K562 (cell line): ENCODE results near the gene ANK3. TPM values are rescaled to one million over a fixed set of nuclear protein-coding genes. Genes with fewer than 3 reads are reported as not detected.

ENCODE experiments used
- ATAC-seq: fragments of 200-7000 bp; cut with Tn5 transposase; 3 replicates; pipeline ENCODE4 v1.9.1; 2020; ENCODE audit warnings: moderate library complexity
- BruUV-seq: library from RNA; stranded (reverse); fragments of 400-500 nt; replicated peaks from 2 replicates; lab custom pipeline; 2021; lab: Mats Ljungman, UMichigan
- CTCF ChIA-PET: fragments of 300-600 bp; formaldehyde crosslinking; extraction: SDS; loops from one replicate; lab custom pipeline; 2021; ENCODE audit warnings: low intra/inter-chr PET ratio; lab: Yijun Ruan, JAX
- POLR2A ChIA-PET: fragments of 300-600, 350-650 bp; sonication (Branson Sonifier 250); formaldehyde crosslinking; extraction: SDS; loops from one replicate; lab custom pipeline; 2021; ENCODE audit warnings: antibody characterized with exemption, inconsistent platforms; lab: Yijun Ruan, JAX
- DNase-seq, 4 experiments: peaks; one replicate each; pipeline versions ENCODE4 v3.0.0 to v3.0.0-alpha.2; 2011 to 2018; ENCODE audit warnings: low spot score in 3 of 4, mixed read lengths in 3 of 4; ENCODE audit errors: extremely low read depth in 1 of 4
- FAIRE-seq: peaks from 2 replicates; lab custom pipeline; 2011; peaks lifted over from hg19 to GRCh38; lab: Jason Lieb, UNC
- H2AFZ ChIP-seq: 2 replicates; pipeline ENCODE4 v1.6.0; 2011; ENCODE audit warnings: low read depth, low read length, control low read depth, inconsistent platforms
- H3K27ac ChIP-seq: fragments of 200-600 bp; 3 replicates; pipeline ENCODE4 v1.8.0; 2011; ENCODE audit warnings: low read depth, mild to moderate bottlenecking, control low read depth, inconsistent platforms, low read length, moderate library complexity, mixed read lengths; ENCODE audit errors: extremely low read depth
- H3K27me3 ChIP-seq, 2 experiments: fragments of 300-600 bp in 1 of 2; 2 replicates in 1 of 2; 3 replicates in 1 of 2; pipeline versions ENCODE4 v1.6.0 to v1.8.0; 2011; ENCODE audit warnings: inconsistent platforms in 2 of 2, low read length in 2 of 2, mild to moderate bottlenecking in 1 of 2, mixed read lengths in 1 of 2, moderate library complexity in 1 of 2; ENCODE audit not compliant: control insufficient read depth in 2 of 2, insufficient read depth in 2 of 2
- H3K36me3 ChIP-seq: fragments of 300-600 bp; 3 replicates; pipeline ENCODE4 v1.8.0; 2011; ENCODE audit warnings: mild to moderate bottlenecking, low read length, inconsistent platforms; ENCODE audit not compliant: control insufficient read depth, insufficient read depth
- H3K4me1 ChIP-seq, 2 experiments: fragments of 200-600 bp in 1 of 2; replicated peaks in 1 of 2; 2 replicates in 1 of 2; 3 replicates in 1 of 2; pipeline versions ENCODE4 v1.5.1 to v1.8.0; 2011; ENCODE audit warnings: inconsistent platforms in 2 of 2, low read length in 2 of 2, mild to moderate bottlenecking in 1 of 2, mixed read lengths in 1 of 2, moderate library complexity in 1 of 2; ENCODE audit not compliant: control insufficient read depth in 2 of 2, insufficient read depth in 2 of 2
- H3K4me2 ChIP-seq: 2 replicates; pipeline ENCODE4 v1.6.1; 2011; ENCODE audit warnings: low read length, control low read depth, inconsistent platforms, mixed read lengths; ENCODE audit not compliant: insufficient read depth
- H3K4me3 ChIP-seq: fragments of 200-600 bp; sonication (generic), shearing (Covaris generic); 2 replicates; pipeline ENCODE4 v1.5.1; 2016; ENCODE audit warnings: control low read depth, inconsistent platforms
- H3K79me2 ChIP-seq: fragments of 200-600 bp; 3 replicates; pipeline ENCODE4 v1.8.0; 2011; ENCODE audit warnings: low read length, inconsistent platforms; ENCODE audit not compliant: control insufficient read depth, insufficient read depth
- H3K9ac ChIP-seq, 2 experiments: 2 replicates each; pipeline versions ENCODE4 v1.6.0 to v1.6.1; 2011; ENCODE audit warnings: low read depth in 2 of 2, low read length in 2 of 2, control low read depth in 1 of 2, inconsistent platforms in 1 of 2, mild to moderate bottlenecking in 1 of 2, mixed read lengths in 1 of 2; ENCODE audit not compliant: insufficient read depth in 1 of 2
- H3K9me1 ChIP-seq: one replicate; pipeline ENCODE4 v1.6.0; 2011; ENCODE audit warnings: inconsistent platforms, mild to moderate bottlenecking, low read length, moderate library complexity; ENCODE audit not compliant: control insufficient read depth, insufficient read depth
- H3K9me3 ChIP-seq: replicated peaks from 2 replicates; pipeline ENCODE4 v1.5.1; 2011; ENCODE audit warnings: low read depth, low read length, inconsistent platforms; ENCODE audit not compliant: control insufficient read depth, insufficient read depth
- H4K20me1 ChIP-seq: replicated peaks from 2 replicates; pipeline ENCODE4 v1.6.1; 2011; ENCODE audit warnings: low read length, inconsistent platforms, mixed read lengths; ENCODE audit not compliant: control insufficient read depth, insufficient read depth
- BHLHE40 ChIP-seq: IDR thresholded peaks from 2 replicates; pipeline ENCODE4 v1.6.1; 2011; ENCODE audit warnings: low read length, improper control_type of control experiment
- EWSR1 ChIP-seq: fragments of 450-650 bp; IDR thresholded peaks from 2 replicates; pipeline ENCODE4 v1.6.1; 2018; ENCODE audit warnings: borderline replicate concordance, mild to moderate bottlenecking, low read depth, moderate library complexity; ENCODE audit not compliant: partially characterized antibody
- MAZ ChIP-seq, 2 experiments: fragments of 450-650 bp in 1 of 2; sonication (generic) in 1 of 2; formaldehyde crosslinking; IDR thresholded peaks in 1 of 2; conservative IDR thresholded peaks in 1 of 2; 2 replicates each; pipeline versions ENCODE4 v1.4.0 to v1.5.0; 2020; ENCODE audit warnings: mild to moderate bottlenecking in 1 of 2, missing genetic modification reagents in 1 of 2
- ZNF324 ChIP-seq: fragments of 250-450 bp; sonication (Bioruptor Pico); IDR thresholded peaks from 2 replicates; pipeline ENCODE4 v1.4.0; 2020; ENCODE audit warnings: mild to moderate bottlenecking
- ZNF408 ChIP-seq: fragments of 250-450 bp; sonication (Bioruptor Pico); IDR thresholded peaks from 2 replicates; pipeline ENCODE4 v1.4.0; 2020; ENCODE audit warnings: low read depth, mild to moderate bottlenecking, moderate library complexity
- WGBS: fragments of 100-300 bp; shearing (Covaris generic); methylation state at CpG from one replicate; pipeline ENCODE4 v1.1.6; 2016; ENCODE audit warnings: low coverage, mixed read lengths; ENCODE audit not compliant: insufficient coverage; ENCODE audit errors: missing lambda C conversion rate; 5-methylcytosine and 5-hydroxymethylcytosine counted together
- in situ Hi-C: fragments of 300-500 bp; cut with MboI; formaldehyde crosslinking; loops from 4 replicates; pipeline ENCODE4 v1.15.0; 2018; ENCODE audit warnings: inconsistent platforms, mixed read lengths
- intact Hi-C: fragments of 100-400 bp; cut with micrococcal nuclease; formaldehyde crosslinking; loops from 2 replicates; pipeline ENCODE4 v1.14.2; 2022
- polyA plus RNA-seq, 8 experiments: library from polyadenylated mRNA; depleted of rRNA in 4 of 8; stranded (reverse) in 5 of 8; unstranded in 3 of 8; fragments of >200 nt; fragmentation: Nextera tagmentation in 2 of 8; fragmentation: Illumina TruSeq in 1 of 8; extraction: Ambion mirVana in 2 of 8; extraction: Trizol in 1 of 8; gene quantifications; 2 replicates each; pipeline versions ENCODE4 v1.2.1 to v1.2.3, GENCODE V29; 2011 to 2014; ENCODE audit warnings: inconsistent platforms in 1 of 8, missing spikeins in 1 of 8
- total RNA-seq, 7 experiments: library from RNA; depleted of rRNA in 6 of 7; stranded (reverse); fragments of >200 nt in 6 of 7; fragmentation: Illumina TruSeq in 2 of 7; extraction: Trizol in 2 of 7; gene quantifications; 2 replicates each; pipeline versions ENCODE4 v1.2.1 to v1.2.3, GENCODE V29; 2011 to 2021; ENCODE audit warnings: low replicate concordance in 1 of 7
- TF ChIP-seq, protein P1 (sequence below): fragments of 250-450 bp; sonication (Bioruptor Pico); IDR thresholded peaks from 2 replicates; pipeline ENCODE4 v1.5.0; 2021

ANK3 gene
- total and polyA plus RNA-seq, 9 of the 15 experiments (the other 6 are each of a cell fraction or from before 2014, with no cell fraction given): 10.0 to 32.3 (median 17.9) TPM

DNA sequence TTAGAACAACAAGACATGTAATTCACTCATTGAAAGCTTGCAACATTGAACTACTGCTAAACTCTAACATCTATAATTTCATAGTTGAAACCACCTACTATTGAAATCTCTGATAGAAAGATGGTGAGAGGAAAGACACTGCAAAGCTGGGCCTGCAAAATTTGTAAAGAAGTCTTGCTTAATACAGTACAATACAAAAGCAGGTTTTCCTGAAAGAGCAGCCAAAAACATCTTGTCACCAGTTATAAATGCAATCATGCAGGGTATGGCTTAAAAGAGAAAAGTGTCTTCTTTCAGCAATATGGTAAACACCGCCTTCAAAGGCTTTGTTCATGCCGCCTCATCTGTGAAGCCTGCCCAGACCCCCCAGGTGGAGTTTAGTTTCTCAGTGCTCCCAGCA is 109.2 kb downstream of the ANK3 start:
- no peak overlapping the region for H2AFZ ChIP-seq
- no peaks in the 10 kb centered on the region for H3K9me1 ChIP-seq
- H3K4me3 ChIP-seq: no peak overlapping the region
- intact Hi-C loops: no loop called here
- DNase-seq (no peak), FAIRE-seq (no peak), ATAC-seq (no peak)
- 0 out of 3 replicates have a peak, but pooled peaks cover 4% of the 10 kb centered on the region for H3K79me2 ChIP-seq
- H3K9me3 ChIP-seq: no peaks in the 10 kb centered on the region
- BruUV-seq: no TSS peak
- no peaks in the 10 kb centered on the region for H3K27me3 ChIP-seq
- peaks cover 0 to 38% of the 10 kb centered on the region in 2 experiments; a peak in 3 of 5 replicates for H3K4me1 ChIP-seq
- no peaks in the 10 kb centered on the region for H3K36me3 ChIP-seq
- CTCF ChIA-PET: no interaction called here
- H3K4me2 ChIP-seq: no peak overlapping the region
- in situ Hi-C loops: no loop called here
- H3K9ac ChIP-seq: no peak overlapping the region
- 96% methylated on average over 2 of the region's 2 CpGs for WGBS
- POLR2A ChIA-PET: no interaction called here
- no peak for TF ChIP-seq ZNF324 (CRISPR knock-in tag)
- no peak for TF ChIP-seq MAZ (CRISPR knock-in tag; conservative IDR thresholded peaks at IDR 0.05 in 1 of 2, IDR thresholded peaks at IDR 0.05 in 1 of 2)
- TF ChIP-seq, protein P1, sequence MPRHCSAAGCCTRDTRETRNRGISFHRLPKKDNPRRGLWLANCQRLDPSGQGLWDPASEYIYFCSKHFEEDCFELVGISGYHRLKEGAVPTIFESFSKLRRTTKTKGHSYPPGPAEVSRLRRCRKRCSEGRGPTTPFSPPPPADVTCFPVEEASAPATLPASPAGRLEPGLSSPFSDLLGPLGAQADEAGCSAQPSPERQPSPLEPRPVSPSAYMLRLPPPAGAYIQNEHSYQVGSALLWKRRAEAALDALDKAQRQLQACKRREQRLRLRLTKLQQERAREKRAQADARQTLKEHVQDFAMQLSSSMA (CRISPR knock-in tag): no peak
- no peak for TF ChIP-seq BHLHE40
- no peak for TF ChIP-seq ZNF408
- TF ChIP-seq, all 486 proteins: peak for 0
- Histone ChIP-seq H3K27ac (no peak overlapping the region), H4K20me1 (no peaks in the 10 kb centered on the region)

- BruUV-seq: no TSS peak
Observed at GRCh38 chr10:60277656-60278055, 112.0 kb downstream of the ANK3 start.

More at GRCh38 chr10:60277656-60278055, 112.0 kb downstream of the ANK3 start:
- no peak for ATAC-seq
- intact Hi-C loops: no loop called here
- no peaks in the 10 kb centered on the region for H3K36me3 ChIP-seq
- ChIA-PET CTCF (no interaction called here), POLR2A (interaction anchor here (1.0 kb wide), 1 partner anchor 17 kb away, joined by 3 read pairs; no protein-coding TSS in a partner anchor)
- H3K79me2 ChIP-seq: 0 out of 3 replicates have a peak, but pooled peaks cover 4% of the 10 kb centered on the region
- no peak for TF ChIP-seq EWSR1
- FAIRE-seq: no peak
- H3K4me1 ChIP-seq: peaks cover 0 to 21% of the 10 kb centered on the region in 2 experiments; a peak in 3 of 5 replicates
- DNase-seq: no peak
- no peak overlapping the region for H2AFZ ChIP-seq
- H4K20me1 ChIP-seq: no peaks in the 10 kb centered on the region
- no peaks in the 10 kb centered on the region for H3K27me3 ChIP-seq
- no peaks in the 10 kb centered on the region for H3K9me3 ChIP-seq
- no peak overlapping the region for H3K4me2 ChIP-seq
- no peak overlapping the region for H3K4me3 ChIP-seq
- no peak overlapping the region for H3K27ac ChIP-seq
- in situ Hi-C loops: no loop called here
- H3K9me1 ChIP-seq: no peaks in the 10 kb centered on the region
- H3K9ac ChIP-seq: no peak overlapping the region
- WGBS: 56% methylated on average over 1 of the region's 1 CpG
